ENCODE measurements around the gene CAPN1.

CAPN1 gene

DNA sequence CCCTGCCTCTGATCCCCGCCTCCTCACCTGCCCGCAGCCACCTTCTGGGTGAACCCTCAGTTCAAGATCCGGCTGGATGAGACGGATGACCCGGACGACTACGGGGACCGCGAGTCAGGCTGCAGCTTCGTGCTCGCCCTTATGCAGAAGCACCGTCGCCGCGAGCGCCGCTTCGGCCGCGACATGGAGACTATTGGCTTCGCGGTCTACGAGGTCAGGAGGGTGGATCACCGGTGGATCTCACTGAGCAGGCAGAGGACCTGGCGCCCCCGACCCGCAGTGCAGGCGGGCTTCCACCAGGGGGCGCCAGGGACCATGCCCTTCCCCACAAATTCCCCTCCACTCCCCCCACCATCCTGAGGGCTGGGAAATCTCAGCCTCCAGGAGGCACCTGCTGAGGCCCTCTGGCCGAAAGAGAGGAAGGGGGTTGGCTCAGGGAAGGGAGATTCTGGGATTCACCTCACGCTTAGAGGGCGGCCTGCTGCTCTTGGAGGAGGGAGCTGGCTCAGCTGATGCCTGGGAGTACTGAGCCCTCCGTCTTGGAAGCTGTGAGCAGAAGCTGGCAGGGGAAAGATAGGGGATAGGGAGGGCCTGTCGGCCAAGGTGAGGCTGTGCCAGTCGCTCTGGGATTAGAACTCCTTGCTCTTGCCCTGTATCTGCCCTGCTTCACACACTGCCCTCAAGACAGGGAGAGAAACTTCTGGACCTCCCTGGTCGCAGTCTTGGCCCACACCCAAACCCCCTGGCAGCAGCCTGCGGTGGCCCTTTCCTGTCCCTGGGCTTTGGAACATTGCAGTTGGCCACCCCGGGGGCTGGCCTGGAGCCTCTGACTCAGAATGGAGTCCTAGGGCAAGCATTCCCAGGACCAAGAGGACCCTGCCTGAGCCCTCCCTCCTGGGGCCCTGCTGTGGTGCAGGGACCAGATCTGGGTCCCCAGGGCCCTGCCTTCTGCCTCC, 23.2 kb downstream of the CAPN1 start:
- DNase-seq, result peak in 1 of 2 experiments; percentile 33

DNA sequence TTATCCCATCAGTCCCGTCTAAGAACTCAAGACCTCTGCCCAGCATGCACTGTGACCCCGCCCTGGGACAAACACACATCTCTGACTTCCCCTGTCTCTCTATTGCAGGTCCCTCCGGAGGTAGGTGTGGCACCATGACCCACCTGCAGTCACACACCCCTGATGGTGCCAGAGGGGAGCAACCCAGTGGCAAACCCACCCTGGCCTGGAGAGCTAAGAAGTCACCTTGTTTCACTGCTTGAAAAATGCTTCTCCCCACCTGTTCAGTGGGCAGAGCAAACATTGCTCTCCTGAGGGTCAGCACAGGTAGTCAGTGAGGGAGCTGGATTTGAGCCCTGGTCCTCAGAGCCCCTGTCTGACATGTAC, 23.9 kb downstream of the CAPN1 start:
- no peak for DNase-seq

DNA sequence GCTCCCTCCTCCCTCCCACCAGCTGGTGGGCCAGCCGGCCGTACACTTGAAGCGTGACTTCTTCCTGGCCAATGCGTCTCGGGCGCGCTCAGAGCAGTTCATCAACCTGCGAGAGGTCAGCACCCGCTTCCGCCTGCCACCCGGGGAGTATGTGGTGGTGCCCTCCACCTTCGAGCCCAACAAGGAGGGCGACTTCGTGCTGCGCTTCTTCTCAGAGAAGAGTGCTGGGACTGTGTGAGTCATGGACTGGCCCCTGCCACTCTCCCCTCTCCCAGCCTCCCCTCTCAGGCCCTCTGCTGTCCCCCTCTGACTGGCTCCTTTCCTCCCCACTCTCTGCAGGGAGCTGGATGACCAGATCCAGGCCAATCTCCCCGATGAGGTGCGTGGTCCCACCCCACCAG, 24.7 kb downstream of the CAPN1 start:
- no peak for DNase-seq

DNA sequence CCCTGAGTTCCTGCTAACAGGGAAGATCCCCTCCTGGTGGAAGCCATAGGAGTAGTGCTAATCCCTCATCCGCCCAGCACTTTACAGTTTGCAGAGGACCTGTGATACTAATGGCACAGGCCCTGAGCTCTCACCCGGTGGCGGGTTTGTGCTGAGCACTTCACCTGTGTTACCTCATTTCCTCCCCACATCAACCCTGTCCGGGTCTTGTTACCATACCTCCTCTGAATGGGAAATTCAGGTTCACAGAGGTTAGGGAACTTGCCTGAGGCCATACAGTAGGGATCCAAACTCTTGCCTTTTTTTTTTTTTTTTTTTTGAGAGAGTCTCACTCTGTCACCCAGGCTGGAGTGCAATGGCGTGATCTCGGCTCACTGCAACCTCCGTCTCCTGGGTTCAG, 25.2 kb downstream of the CAPN1 start:
- no peak for DNase-seq

DNA sequence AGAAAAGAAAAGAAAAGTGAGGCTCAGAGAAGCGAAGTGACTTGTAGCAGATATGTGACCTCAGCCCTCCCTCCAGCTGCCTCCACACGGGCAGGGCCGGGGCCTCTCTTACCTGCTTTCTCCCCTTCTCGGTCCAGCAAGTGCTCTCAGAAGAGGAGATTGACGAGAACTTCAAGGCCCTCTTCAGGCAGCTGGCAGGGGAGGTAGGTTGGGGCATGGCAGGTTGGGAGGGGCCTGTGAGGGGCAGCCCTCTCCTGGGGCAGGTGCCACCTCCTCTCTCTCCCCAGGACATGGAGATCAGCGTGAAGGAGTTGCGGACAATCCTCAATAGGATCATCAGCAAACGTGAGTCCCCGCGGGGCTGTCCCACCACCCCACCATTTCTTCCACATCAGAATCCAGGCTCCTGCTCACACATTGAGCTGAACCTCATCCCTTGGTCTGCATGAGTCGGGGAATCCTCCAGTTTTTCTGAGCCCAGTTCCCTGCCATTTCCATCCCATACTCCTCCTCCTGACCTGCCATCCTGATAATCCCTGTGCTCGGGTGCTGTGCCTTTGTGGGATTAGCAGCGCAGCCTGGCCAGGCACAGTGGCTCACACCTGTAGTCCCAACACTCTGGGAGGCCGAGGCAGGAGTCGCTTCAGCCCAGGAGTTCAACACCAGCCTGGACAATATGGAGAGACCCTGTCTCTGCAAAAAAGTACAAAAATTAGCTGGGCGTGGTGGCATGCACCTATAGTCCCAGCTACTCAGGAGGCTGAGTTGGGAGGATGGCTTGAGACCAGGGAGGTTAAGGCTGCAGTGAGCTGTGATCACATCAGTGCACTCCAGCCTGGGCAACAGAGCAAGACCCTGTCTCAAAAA, 26.4 kb downstream of the CAPN1 start:
- DNase-seq, result no peak

DNA sequence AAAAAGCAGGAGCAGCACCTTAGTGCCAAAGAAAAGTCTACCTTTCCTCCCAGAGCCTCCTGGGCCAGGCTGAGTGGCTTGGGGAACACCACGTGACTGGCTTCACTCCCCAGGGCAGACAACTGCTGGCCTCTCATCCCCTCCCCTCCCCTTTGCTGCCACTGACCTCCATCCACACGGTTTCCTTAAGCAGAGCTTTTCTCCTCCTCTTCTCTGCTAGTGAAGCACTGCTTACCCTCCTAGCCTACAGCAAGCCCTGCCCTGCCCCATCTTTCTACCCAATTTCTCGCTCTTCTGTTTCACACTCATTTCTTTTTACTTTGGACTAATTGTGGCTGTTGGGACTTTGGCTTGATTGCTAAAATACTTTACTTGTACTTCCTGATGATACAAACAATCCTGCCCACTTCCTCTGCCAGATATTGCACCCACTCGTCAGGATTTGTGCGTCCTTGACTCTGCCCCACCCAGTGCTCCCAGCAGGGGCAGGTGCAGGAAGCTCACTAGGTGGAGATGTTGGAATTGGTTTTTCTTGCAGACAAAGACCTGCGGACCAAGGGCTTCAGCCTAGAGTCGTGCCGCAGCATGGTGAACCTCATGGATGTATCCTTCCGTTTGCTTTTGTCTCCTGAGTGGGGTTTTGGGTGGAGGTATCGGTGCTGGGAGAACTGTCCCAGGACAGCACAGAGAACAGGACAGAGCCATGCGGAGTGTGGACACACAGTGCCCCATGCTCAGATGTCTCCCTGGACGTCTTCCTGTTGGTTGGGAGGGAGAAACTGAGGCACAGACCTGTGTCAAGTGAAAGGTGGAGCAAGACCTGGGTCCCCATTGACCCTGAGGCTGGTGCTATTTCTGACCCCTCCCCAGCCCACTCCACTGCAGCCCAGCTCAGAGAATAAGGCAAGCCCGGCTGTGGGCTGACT, 27.3 kb downstream of the CAPN1 start:
- DNase-seq, result no peak

DNA sequence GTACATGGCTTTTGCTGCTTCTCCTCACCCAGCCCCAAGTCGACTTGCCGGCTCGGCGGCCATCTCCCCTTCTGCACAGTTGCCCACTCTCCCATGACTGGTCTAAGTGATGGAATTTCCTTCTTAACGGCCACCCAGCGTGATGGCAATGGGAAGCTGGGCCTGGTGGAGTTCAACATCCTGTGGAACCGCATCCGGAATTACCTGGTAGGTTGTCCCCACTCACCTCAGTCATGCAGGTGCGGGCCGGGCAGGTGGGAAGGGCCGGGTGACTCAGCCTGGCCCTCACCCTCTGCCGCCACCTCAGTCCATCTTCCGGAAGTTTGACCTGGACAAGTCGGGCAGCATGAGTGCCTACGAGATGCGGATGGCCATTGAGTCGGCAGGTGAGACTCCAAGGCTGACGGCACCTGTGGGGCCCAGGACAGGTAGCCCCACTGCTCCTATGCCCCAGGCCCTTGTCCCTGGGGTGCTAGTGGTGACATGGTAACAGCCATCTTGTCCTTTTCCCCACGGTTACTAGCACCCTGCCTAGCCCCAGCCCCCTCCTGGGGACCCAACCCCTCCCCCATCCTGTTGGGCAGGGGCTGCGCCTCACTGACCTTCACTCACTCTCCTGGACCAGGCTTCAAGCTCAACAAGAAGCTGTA, 28.1 kb downstream of the CAPN1 start:
- DNase-seq, result no peak

DNA sequence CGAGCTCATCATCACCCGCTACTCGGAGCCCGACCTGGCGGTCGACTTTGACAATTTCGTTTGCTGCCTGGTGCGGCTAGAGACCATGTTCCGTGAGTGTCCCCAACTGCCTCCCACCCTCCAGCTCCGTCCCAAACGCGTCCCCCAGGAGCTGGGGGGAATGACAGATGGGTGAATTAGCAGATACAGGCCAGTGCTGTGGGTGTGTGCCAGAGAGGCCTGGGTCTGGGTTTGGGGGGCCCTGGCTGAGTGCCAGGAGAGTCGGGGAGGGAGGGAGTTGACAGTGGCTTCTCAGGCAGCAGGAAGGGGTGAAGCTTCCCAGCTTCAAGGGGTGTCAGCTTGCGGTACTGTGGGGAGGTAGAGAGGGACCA, 28.6 kb downstream of the CAPN1 start:
- no peak for DNase-seq

DNA sequence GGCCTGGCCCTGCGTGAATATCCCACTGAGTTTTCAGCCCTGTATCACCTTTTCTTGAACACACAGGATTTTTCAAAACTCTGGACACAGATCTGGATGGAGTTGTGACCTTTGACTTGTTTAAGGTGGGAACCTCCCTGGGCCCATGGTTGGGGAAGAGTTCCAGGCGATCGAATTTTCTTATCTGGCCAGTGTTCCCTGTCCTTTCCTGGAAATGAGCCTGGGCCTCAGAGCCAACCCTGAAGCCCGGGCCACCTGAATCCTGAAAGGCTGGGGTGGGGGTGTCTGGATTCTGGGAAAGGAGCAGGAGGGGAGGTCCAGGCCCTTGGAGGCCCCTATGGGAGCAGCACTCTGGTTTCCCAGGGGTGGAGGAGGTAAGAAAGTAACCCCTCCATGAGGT, 29.0 kb downstream of the CAPN1 start:
- no peak for DNase-seq

DNA sequence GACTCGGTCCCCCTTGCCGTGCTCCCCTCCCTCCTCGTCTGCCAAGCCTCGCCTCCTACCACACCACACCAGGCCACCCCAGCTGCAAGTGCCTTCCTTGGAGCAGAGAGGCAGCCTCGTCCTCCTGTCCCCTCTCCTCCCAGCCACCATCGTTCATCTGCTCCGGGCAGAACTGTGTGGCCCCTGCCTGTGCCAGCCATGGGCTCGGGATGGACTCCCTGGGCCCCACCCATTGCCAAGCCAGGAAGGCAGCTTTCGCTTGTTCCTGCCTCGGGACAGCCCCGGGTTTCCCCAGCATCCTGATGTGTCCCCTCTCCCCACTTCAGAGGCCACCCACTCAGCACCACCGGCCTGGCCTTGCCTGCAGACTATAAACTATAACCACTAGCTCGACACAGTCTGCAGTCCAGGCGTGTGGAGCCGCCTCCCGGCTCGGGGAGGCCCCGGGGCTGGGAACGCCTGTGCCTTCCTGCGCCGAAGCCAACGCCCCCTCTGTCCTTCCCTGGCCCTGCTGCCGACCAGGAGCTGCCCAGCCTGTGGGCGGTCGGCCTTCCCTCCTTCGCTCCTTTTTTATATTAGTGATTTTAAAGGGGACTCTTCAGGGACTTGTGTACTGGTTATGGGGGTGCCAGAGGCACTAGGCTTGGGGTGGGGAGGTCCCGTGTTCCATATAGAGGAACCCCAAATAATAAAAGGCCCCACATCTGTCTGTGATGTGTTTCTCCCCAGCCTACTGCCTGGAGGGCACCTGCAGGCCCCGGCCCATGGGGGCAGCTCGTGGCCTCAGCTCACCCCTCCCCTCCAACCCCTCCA, 29.8 kb downstream of the CAPN1 start:
- DNase-seq, result no peak

DNA sequence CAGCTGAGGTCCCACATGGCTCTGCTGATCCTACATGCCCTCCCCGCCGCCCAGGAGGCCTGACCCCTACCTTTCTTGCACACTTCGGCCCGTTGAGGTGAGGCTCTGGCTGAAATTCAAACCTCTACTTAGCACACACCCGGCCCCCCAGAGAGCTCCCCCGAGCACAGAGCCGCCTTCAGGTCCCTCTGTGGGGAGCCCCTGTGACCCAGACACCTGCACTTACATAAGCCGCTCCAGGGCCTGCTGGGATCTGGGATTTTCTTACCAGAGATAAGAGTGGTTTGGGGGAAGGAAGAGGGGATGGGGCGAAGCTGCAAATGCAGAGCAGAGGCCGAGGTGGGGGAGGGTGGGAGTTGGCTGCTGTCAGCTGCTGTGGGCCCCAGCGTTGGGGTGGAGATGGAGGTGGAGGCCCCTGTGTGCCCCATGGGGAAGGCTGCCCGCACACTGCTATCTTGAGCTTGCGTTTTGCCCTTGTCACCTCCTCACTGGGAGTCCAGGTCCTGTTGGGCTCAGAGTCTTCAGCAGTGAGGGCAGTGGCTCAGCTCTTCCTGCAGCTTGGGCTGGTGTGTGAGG, 30.6 kb downstream of the CAPN1 start:
- DNase-seq, result no peak

DNA sequence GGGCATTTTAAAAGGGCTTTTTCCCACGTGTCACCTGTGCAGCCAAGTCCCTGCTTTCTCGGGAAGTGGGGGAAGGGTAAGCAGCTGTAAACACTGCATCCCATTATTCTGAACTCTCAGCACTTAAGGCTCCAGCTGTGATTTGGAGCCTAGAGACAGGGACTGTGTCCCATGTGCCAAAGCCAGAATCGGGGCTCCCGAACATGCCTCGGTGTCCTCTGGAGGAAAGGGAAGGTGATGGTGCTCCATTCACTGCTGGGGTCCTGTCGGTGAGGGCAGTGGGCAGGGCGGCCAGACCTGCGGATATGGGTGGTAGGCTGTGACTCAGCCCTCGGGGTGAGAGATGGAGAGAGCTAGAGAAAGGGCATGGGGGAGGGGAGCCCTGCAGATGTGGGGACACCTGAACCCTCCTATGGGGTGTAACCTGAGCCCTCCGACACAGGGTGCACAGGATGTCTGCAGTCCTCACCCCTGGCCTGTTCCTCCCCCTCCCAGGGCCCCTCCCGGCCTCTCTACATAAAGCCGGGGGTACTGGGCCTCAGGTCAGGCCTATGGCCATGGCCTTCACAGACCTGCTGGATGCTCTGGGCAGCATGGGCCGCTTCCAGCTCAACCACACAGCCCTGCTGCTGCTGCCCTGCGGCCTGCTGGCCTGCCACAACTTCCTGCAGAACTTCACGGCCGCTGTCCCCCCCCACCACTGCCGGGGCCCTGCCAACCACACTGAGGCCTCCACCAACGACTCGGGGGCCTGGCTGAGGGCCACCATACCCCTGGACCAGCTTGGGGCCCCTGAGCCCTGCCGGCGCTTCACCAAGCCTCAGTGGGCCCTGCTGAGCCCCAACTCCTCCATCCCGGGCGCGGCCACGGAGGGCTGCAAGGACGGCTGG, 31.8 kb downstream of the CAPN1 start:
- no peak for DNase-seq

DNA sequence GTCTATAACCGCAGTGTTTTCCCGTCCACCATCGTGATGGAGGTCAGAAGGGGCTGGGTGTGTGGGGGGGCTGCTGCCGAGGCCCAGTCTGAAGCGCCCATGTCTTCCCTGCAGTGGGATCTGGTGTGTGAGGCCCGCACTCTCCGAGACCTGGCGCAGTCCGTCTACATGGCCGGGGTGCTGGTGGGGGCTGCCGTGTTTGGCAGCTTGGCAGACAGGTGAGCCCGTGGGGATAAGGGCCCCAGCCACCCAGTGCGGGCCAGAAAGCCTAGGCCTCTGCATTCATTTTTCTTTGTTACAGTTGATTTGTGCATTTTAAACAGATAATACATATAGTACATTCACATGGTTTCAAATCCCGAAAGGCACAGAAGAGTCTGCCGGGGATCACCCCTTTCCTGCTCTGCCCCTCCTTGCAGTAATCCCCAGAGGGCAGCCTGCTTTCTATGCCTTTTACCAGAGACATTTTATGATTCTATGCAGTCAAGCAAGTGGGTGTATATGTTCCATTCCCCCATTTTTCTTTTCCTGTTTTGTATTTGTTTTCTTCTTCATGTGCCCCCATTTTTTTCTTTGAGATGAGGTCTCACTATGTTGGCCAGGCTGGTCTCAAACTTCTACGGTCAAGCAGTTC, 32.6 kb downstream of the CAPN1 start:
- DNase-seq, result no peak

DNA sequence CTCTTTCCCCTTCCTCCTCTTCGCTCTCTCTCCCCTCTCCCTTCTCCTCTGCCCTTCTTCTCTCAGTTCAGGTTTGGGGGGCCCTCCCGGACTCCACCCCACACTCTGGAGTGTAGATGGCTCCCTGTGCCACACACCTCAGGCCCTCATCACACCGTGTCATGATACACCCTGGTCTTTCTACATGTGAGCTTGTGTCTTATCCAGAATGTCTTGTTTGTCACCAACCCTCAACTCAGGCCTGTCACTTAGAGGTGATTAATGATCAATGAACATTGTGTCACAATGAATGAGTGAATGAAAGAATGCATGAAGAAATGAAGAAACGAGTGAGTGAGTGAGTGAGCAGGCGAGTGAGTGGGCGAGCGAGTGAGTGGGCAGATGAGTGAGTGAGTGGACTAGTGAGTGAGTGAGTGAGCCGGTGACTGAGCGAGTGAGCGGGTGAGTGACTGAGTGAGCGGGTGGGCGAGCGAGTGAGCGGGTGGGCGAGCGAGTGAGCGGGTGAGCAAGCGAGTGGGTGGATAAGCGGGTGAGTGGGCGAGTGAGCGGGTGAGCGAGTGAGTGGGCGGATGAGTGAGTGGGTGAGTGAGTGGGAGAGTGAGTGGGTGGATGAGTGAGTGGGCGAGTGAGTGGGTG, 33.8 kb downstream of the CAPN1 start:
- no peak for DNase-seq

DNA sequence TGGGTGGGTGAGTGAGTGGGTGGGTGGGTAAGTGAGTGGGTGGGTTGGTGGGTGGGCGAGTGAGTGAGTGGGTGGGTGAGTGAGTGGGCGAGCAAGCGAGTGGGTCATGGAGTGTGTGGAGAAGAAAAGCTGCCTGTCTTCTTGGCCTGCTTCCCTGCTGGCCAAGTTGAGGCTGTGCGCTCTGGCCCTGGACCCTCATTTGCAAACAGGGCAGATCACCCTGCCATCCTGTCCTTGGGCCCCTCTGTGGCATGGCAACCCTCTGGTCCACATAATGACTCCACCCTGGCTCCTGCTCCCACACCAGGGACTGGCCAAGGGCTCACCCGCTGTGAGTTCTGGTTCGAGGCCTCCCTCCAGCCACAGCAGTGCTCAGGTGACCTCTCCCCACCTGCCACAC, 35.1 kb downstream of the CAPN1 start:
- no peak for DNase-seq

DNA sequence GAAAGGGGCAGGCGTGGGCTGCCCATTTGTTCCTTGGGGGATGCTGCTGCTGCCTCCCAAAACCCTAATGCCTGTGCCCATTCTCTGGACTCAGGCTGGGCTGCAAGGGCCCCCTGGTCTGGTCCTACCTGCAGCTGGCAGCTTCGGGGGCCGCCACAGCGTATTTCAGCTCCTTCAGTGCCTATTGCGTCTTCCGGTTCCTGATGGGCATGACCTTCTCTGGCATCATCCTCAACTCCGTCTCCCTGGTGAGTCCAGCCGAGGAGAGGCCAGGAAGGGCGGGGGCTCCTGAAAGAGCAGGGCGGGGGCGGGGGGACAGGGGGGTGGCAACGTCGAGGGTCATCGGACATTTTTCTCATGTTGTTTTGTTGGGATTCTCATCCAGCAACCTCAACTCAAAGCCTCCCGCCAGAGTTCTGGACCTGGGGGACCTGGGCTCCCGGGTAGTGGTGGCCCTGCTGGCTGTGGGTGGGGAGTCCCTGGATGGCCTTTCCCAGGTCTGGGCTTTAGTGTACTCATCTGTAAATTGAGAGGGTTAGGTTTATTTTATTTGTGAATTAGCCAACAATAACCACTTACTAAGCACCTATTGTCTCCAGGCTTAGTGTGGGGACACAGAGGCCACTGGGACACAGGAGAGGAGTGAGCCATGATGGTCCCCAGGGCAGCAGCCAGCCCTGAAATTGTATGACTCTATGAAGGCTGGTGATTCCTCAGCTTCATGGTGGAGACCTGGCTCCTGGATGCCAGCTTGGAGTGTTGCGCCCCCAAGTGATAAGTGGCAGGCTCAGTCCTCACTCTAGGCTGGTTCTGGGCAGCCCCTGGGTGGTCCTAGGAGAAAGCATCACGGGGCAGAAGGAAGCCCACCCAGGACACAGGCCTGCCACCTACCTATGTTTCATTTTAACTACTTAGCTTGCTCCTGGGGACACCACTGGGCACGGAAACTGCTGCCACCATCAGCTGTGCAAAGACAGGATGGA, 36.0 kb downstream of the CAPN1 start:
- DNase-seq, result no peak

DNA sequence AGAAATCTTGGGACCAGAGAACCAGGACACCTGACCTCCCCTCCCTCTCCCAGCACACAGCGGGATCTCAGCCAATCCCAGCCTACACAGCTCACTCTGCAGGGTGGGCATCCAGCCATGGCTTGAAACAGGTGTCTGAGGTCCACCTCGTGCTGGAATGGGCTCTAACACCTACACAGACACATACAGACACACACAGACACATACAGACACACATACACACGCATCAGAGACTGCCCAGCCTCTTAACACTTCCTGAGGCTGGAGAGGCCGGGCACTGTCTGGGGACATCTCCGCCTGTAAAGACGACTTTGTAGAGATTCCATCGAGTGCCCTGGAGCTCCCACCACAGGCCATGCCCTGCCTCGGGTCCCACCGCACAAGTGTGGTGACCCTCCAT, 36.7 kb downstream of the CAPN1 start:
- no peak for DNase-seq

DNA sequence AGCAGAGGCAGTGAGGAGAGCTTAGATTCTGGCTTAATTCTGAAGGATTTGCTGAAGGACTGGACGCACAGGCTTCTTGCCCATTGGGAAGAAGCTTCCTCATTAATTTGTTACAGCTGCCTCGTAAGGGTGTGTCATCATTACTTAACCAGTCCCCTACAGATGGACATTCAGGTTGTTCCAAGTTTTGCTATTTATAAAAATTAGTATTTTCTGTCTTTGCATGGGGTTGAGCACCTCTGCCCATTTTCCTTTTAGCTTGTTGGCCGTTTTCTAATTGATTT, 38.1 kb downstream of the CAPN1 start:
- DNase-seq, result no peak
